Lung (tissue), 12 donors: Measurements from ENCODE around the gene EPB41L3. TPM values are rescaled to one million over a fixed set of nuclear protein-coding genes. Genes with fewer than 3 reads are reported as not detected.
"Not testable (repeated sequence)": the region's sequence is repeated elsewhere in the genome, so short reads cannot be mapped to it uniquely, and the experiment has no call there.

Experiments used
- ATAC-seq: fragments of 200-7000 bp; cut with Tn5 transposase; one replicate; pipeline ENCODE4 v1.9.1; 2020; ENCODE audit warnings: moderate number of reproducible peaks; ENCODE audit not compliant: insufficient read depth, low FRiP score
- DNase-seq, 3 donors: peaks; one replicate each; pipeline ENCODE4 v3.0.0-alpha.2; 2013 to 2017
- H3K27ac ChIP-seq, 2 donors: one replicate each; pipeline ENCODE4 v1.5.1; 2013; ENCODE audit warnings: mild to moderate bottlenecking in 2 of 2, moderate library complexity in 2 of 2, control low read depth in 1 of 2, inconsistent platforms in 1 of 2, low read depth in 1 of 2, low read length in 1 of 2
- H3K27me3 ChIP-seq, 3 donors: one replicate each; pipeline ENCODE4 v1.5.1; 2013; ENCODE audit warnings: low read length in 2 of 3; ENCODE audit not compliant: control insufficient read depth in 3 of 3, insufficient read depth in 3 of 3
- H3K36me3 ChIP-seq, 4 donors: one replicate each; pipeline ENCODE4 v1.5.1; 2013; ENCODE audit warnings: low read length in 4 of 4, mild to moderate bottlenecking in 1 of 4, moderate library complexity in 1 of 4; ENCODE audit not compliant: control insufficient read depth in 4 of 4, insufficient read depth in 4 of 4
- H3K4me1 ChIP-seq, 5 donors: one replicate each; pipeline ENCODE4 v1.5.1; 2013; ENCODE audit warnings: low read length in 5 of 5, mild to moderate bottlenecking in 2 of 5, moderate library complexity in 1 of 5; ENCODE audit not compliant: control insufficient read depth in 5 of 5, insufficient read depth in 5 of 5
- H3K4me3 ChIP-seq: one replicate; pipeline ENCODE4 v1.5.1; 2013; ENCODE audit warnings: mild to moderate bottlenecking, control low read depth, moderate library complexity
- H3K9ac ChIP-seq, 2 donors: one replicate each; pipeline ENCODE4 v1.5.1; 2013; ENCODE audit warnings: low read length in 2 of 2, control low read depth in 1 of 2; ENCODE audit not compliant: insufficient read depth in 1 of 2
- H3K9me3 ChIP-seq, 4 donors: one replicate each; pipeline ENCODE4 v1.5.1; 2013; ENCODE audit warnings: low read length in 3 of 4, mild to moderate bottlenecking in 1 of 4, moderate library complexity in 1 of 4; ENCODE audit not compliant: control insufficient read depth in 4 of 4, insufficient read depth in 3 of 4
- WGBS, 2 donors: extraction: QIAGEN DNeasy Blood & Tissue Kit; methylation state at CpG; one replicate each; pipeline ENCODE4 v1.1.7; 2013; 5-methylcytosine and 5-hydroxymethylcytosine counted together
- polyA plus RNA-seq, 2 donors: library from polyadenylated mRNA; stranded (reverse); fragments of 200-250 nt; gene quantifications; one replicate each; pipeline ENCODE4 v1.2.1, GENCODE V29; 2013
- total RNA-seq, 2 donors: library from RNA; depleted of rRNA in 1 of 2; stranded (reverse); fragments of >200 nt in 1 of 2; gene quantifications; one replicate each; pipeline ENCODE4 v1.2.1, GENCODE V29; 2014 to 2021
- TF ChIP-seq, protein P1 (sequence below): IDR thresholded peaks from 2 replicates; pipeline ENCODE4 v1.5.1; 2012; ENCODE audit warnings: mild to moderate bottlenecking; ENCODE audit errors: control extremely low read depth, extremely low read depth
- donor health status: control.
- donor health status: control.
- donor health status: Bipolar disorder and iron deficiency.
- donor health status: healthy.
- donor health status: DM: yes; HTN: yes; CAD: no.

Gene EPB41L3
- total and polyA plus RNA-seq, 4 donors: 19.0 to 64.0 (median 39.9) TPM

DNA sequence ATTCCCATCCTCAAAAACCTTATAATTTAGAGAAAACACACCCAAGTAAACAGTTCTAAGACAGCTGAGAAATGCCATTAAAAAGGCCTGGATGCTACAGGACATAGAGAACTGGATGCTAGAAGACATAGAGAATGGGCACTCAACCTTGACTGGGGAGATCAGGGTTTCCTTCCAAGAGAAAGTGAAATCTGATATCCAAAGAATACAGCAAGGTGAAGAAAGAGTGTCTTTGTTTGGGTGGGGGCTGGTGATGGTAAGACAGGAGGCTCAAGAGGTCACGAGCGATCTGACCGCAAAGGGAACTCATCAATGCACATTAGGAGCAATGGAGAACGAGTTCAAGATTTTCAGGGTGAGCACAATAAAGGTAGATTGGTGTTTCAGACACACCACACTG, 31.6 kb downstream of the EPB41L3 start:
- Histone ChIP-seq H3K4me3 (no peak overlapping the region), H3K9ac (no peak overlapping the region), H3K27me3 (no peaks in the 10 kb centered on the region), H3K27ac (no peak overlapping the region), H3K36me3 (no peaks in the 10 kb centered on the region), H3K9me3 (no peaks in the 10 kb centered on the region), H3K4me1 (peaks cover 0 to 20% (median 11%) of the 10 kb centered on the region in 5 donors)
- ATAC-seq (no peak), DNase-seq (no peak)
- 92 to 93% methylated on average over 4 of the region's 4 CpGs for WGBS, 2 donors
- TF ChIP-seq, protein P1, sequence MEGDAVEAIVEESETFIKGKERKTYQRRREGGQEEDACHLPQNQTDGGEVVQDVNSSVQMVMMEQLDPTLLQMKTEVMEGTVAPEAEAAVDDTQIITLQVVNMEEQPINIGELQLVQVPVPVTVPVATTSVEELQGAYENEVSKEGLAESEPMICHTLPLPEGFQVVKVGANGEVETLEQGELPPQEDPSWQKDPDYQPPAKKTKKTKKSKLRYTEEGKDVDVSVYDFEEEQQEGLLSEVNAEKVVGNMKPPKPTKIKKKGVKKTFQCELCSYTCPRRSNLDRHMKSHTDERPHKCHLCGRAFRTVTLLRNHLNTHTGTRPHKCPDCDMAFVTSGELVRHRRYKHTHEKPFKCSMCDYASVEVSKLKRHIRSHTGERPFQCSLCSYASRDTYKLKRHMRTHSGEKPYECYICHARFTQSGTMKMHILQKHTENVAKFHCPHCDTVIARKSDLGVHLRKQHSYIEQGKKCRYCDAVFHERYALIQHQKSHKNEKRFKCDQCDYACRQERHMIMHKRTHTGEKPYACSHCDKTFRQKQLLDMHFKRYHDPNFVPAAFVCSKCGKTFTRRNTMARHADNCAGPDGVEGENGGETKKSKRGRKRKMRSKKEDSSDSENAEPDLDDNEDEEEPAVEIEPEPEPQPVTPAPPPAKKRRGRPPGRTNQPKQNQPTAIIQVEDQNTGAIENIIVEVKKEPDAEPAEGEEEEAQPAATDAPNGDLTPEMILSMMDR: no peak

DNA sequence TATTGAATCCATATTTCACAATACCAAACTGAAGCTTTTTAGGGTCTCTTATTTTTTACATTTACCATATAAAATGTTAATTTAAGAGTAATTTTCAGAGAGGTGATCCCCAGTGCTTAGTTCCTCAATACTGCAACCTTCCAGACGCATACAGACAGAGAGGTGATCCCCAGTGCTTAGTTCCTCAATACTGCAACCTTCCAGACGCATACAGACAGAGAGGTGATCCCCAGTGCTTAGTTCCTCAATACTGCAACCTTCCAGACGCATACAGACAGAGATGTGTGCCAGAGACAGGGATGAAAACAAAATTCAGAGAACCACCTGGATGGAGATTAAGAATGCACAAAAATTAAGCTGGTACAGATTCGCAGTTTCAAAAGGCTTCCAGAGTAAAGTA, 32.3 kb downstream of the EPB41L3 start:
- not testable (repeated sequence) for H3K9ac ChIP-seq, ATAC-seq, H3K27me3 ChIP-seq, H3K27ac ChIP-seq, H3K4me3 ChIP-seq, H3K9me3 ChIP-seq, H3K36me3 ChIP-seq, DNase-seq
- WGBS, 2 donors: 44 to 71% methylated on average over 4 of the region's 4 CpGs
- peaks cover 0 to 16% (median 11%) of the 10 kb centered on the region in 5 donors for H3K4me1 ChIP-seq

DNA sequence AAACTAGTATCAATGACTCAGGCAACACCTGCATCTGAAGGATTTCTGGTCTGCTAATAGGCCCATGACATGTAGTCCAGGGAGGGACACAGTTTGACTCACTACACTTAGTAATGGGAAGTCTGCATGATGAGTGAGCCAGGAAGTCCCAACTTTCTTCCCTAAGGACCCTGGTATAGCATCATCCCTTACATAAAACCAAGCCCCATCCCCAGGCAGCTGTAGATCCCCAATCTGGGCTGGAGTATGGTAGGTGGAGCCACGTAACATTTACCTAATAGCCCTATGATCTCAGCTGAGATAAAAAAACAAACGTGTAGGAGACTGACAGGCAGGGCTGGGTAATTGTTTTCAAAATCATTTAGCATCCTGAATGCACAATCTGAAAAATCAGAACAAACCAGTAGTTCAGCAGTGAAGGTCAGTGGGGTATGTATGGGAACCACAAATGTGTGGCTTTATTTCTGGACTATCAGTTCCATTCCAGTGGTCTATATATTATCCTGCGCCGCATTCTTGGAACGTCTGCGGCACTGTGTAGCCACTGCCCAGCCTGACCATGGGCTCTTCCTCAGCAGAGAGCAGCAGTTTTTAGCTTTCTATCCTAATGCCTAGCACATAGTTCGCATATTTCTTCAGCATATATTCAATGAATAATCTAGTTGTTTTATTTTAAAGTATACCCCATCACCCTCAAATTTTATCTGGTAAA, 33.5 kb downstream of the EPB41L3 start:
- no peaks in the 10 kb centered on the region for H3K27me3 ChIP-seq
- TF ChIP-seq, protein P1: no peak
- H3K27ac ChIP-seq: no peak overlapping the region
- no peak overlapping the region for H3K4me3 ChIP-seq
- no peak for DNase-seq
- 84 to 90% methylated on average over 7 of the region's 7 CpGs for WGBS, 2 donors
- H3K9me3 ChIP-seq: no peaks in the 10 kb centered on the region
- no peak for ATAC-seq
- H3K9ac ChIP-seq: no peak overlapping the region
- no peaks in the 10 kb centered on the region for H3K36me3 ChIP-seq
- peaks cover 0 to 7% (median 0%) of the 10 kb centered on the region in 5 donors for H3K4me1 ChIP-seq

DNA sequence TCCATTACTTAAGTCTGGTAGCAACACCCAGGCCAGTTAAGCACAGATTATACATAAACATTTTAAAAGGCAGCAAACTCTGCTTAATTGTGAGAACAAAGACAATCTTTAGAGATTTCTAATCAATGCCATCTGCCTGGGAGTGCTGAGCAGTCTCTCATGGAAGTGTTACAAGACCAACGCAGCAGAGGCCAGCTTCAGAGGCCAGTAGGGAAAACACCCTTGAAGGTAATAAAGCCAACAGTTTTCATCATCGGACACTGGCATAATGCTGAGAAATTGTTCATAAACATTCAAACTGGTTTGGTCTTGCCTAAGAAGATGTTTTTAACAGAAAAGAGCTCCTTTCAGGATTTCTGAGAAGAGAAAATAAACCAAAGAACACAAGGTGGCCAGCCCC, 35.0 kb downstream of the EPB41L3 start:
- no peak overlapping the region for H3K4me3 ChIP-seq
- H3K27ac ChIP-seq: no peak overlapping the region
- WGBS, 2 donors: 88 to 97% methylated on average over 2 of the region's 2 CpGs
- H3K36me3 ChIP-seq: no peaks in the 10 kb centered on the region
- no peak overlapping the region for H3K9ac ChIP-seq
- ATAC-seq (no peak), DNase-seq (no peak)
- TF ChIP-seq, protein P1: no peak
- H3K27me3 ChIP-seq: no peaks in the 10 kb centered on the region
- H3K9me3 ChIP-seq: no peaks in the 10 kb centered on the region
- peaks cover 0 to 2% (median 0%) of the 10 kb centered on the region in 5 donors for H3K4me1 ChIP-seq
